H1 (cell line): Measurements from ENCODE around the gene ARNT2. TPM values are rescaled to one million over a fixed set of nuclear protein-coding genes. Genes with fewer than 3 reads are reported as not detected.

Source experiments
- CTCF ChIA-PET: fragments of 300-600 bp; sonication (Branson Sonifier 250); formaldehyde crosslinking; loops from one replicate; lab custom pipeline; 2021; ENCODE audit not compliant: partially characterized antibody; lab: Charles Lee
- POLR2A ChIA-PET: fragments of 300-600 bp; sonication (Branson Sonifier 250); formaldehyde crosslinking; loops from one replicate; lab custom pipeline; 2021; ENCODE audit warnings: inconsistent platforms; ENCODE audit not compliant: partially characterized antibody; lab: Charles Lee
- DNase-seq, 2 experiments: peaks; one replicate each; pipeline versions ENCODE4 v3.0.0 to v3.0.0-alpha.2; 2010 to 2022; ENCODE audit warnings: low spot score in 2 of 2, low read depth in 1 of 2, mixed read lengths in 1 of 2
- FAIRE-seq: peaks from 2 replicates; lab custom pipeline; 2011; peaks lifted over from hg19 to GRCh38; lab: Jason Lieb, UNC
- H2AFZ ChIP-seq: 2 replicates; pipeline ENCODE4 v1.8.1; 2012; ENCODE audit warnings: low read length, inconsistent platforms
- H2AK5ac ChIP-seq: 2 replicates; pipeline ENCODE4 v1.6.1; 2013; ENCODE audit warnings: low read depth, low read length
- H2BK120ac ChIP-seq: replicated peaks from 2 replicates; pipeline ENCODE3; 2013; ENCODE audit warnings: low read depth, low read length, inconsistent platforms
- H2BK12ac ChIP-seq: 2 replicates; pipeline ENCODE4 v1.6.1; 2013; ENCODE audit warnings: low read depth, low read length
- H2BK15ac ChIP-seq: 2 replicates; pipeline ENCODE4 v1.6.1; 2013; ENCODE audit warnings: low read length
- H2BK20ac ChIP-seq: 2 replicates; pipeline ENCODE4 v1.6.1; 2013; ENCODE audit warnings: low read length
- H2BK5ac ChIP-seq: 2 replicates; pipeline ENCODE4 v1.6.1; 2013; ENCODE audit warnings: low read depth, low read length
- H3K14ac ChIP-seq: 2 replicates; pipeline ENCODE4 v1.6.1; 2013; ENCODE audit warnings: inconsistent platforms; ENCODE audit not compliant: insufficient read length
- H3K18ac ChIP-seq: 2 replicates; pipeline ENCODE4 v1.6.1; 2013; ENCODE audit warnings: low read length; ENCODE audit errors: extremely low read depth
- H3K23ac ChIP-seq: 2 replicates; pipeline ENCODE4 v1.6.1; 2013; ENCODE audit warnings: inconsistent platforms; ENCODE audit not compliant: insufficient read length
- H3K23me2 ChIP-seq: 2 replicates; pipeline ENCODE4 v1.6.1; 2013; ENCODE audit warnings: low read depth, low read length
- H3K27ac ChIP-seq: 2 replicates; pipeline ENCODE4 v1.6.1; 2011; ENCODE audit warnings: low read depth, low read length, inconsistent platforms
- H3K27me3 ChIP-seq, 4 experiments: replicated peaks in 1 of 4; 1 replicate in 1 of 4; 2 replicates in 3 of 4; pipeline versions ENCODE4 v1.6.1 to v1.8.1; 2011 to 2013; ENCODE audit warnings: low read length in 3 of 4, mild to moderate bottlenecking in 3 of 4, inconsistent platforms in 2 of 4, mixed read lengths in 2 of 4, moderate library complexity in 1 of 4; ENCODE audit not compliant: control insufficient read depth in 3 of 4, insufficient read depth in 3 of 4; ENCODE audit errors: extremely low read depth in 1 of 4
- H3K36me3 ChIP-seq, 4 experiments: 2 replicates each; pipeline versions ENCODE4 v1.6.1 to v1.8.1; 2011 to 2013; ENCODE audit warnings: mild to moderate bottlenecking in 4 of 4, low read length in 3 of 4, moderate library complexity in 2 of 4, control low read depth in 1 of 4, inconsistent platforms in 1 of 4; ENCODE audit not compliant: insufficient read depth in 4 of 4, control insufficient read depth in 2 of 4
- H3K4ac ChIP-seq: replicated peaks from 2 replicates; pipeline ENCODE3; 2013; ENCODE audit warnings: low read length, low read depth, mixed read lengths, inconsistent platforms; ENCODE audit not compliant: insufficient read length
- H3K4me1 ChIP-seq, 4 experiments: replicated peaks in 1 of 4; 1 replicate in 1 of 4; 2 replicates in 3 of 4; pipeline versions ENCODE4 v1.6.1 to v1.8.1; 2011 to 2013; ENCODE audit warnings: low read length in 3 of 4, inconsistent platforms in 2 of 4, mixed read lengths in 1 of 4; ENCODE audit not compliant: insufficient read depth in 4 of 4, control insufficient read depth in 3 of 4
- H3K4me2 ChIP-seq, 2 experiments: 2 replicates each; pipeline versions ENCODE4 v1.6.1 to v1.8.1; 2011 to 2013; ENCODE audit warnings: low read depth in 2 of 2, low read length in 2 of 2, control low read depth in 1 of 2, inconsistent platforms in 1 of 2, mild to moderate bottlenecking in 1 of 2; ENCODE audit not compliant: insufficient read depth in 1 of 2
- H3K4me3 ChIP-seq, 4 experiments: fragments of 200-600, 300-600 bp in 1 of 4; sonication (generic), shearing (Covaris generic), sonication (Bioruptor Twin) in 1 of 4; 2 replicates each; pipeline versions ENCODE4 v1.5.1 to v1.8.1; 2011 to 2016; ENCODE audit warnings: low read length in 4 of 4, low read depth in 3 of 4, control low read depth in 2 of 4, inconsistent platforms in 2 of 4, mild to moderate bottlenecking in 2 of 4, mixed read lengths in 1 of 4, moderate library complexity in 1 of 4; ENCODE audit not compliant: insufficient read depth in 2 of 4; ENCODE audit errors: extremely low read depth in 1 of 4
- H3K56ac ChIP-seq: replicated peaks from 2 replicates; pipeline ENCODE3; 2013; ENCODE audit warnings: low read depth, mild to moderate bottlenecking, mixed read lengths, low read length, inconsistent platforms; ENCODE audit not compliant: insufficient read length
- H3K79me1 ChIP-seq: 2 replicates; pipeline ENCODE4 v1.6.1; 2013; ENCODE audit warnings: low read depth, low read length, control low read depth
- H3K79me2 ChIP-seq, 2 experiments: 2 replicates each; pipeline versions ENCODE4 v1.6.1 to v1.8.1; 2012 to 2013; ENCODE audit warnings: low read length in 2 of 2, mild to moderate bottlenecking in 2 of 2, inconsistent platforms in 1 of 2; ENCODE audit not compliant: insufficient read depth in 2 of 2, control insufficient read depth in 1 of 2
- H3K9ac ChIP-seq, 4 experiments: replicated peaks in 1 of 4; 1 replicate in 1 of 4; 2 replicates in 3 of 4; pipeline versions ENCODE4 v1.6.1 to v1.8.1; 2011 to 2013; ENCODE audit warnings: low read depth in 3 of 4, low read length in 3 of 4, control low read depth in 2 of 4, mild to moderate bottlenecking in 2 of 4, moderate library complexity in 2 of 4, inconsistent platforms in 1 of 4; ENCODE audit errors: extremely low read depth in 1 of 4
- H3K9me3 ChIP-seq, 2 experiments: 2 replicates each; pipeline versions ENCODE4 v1.6.1 to v1.8.1; 2012 to 2013; ENCODE audit warnings: mild to moderate bottlenecking in 2 of 2, moderate library complexity in 2 of 2, control low read depth in 1 of 2, inconsistent platforms in 1 of 2, low read depth in 1 of 2, low read length in 1 of 2, mixed read lengths in 1 of 2; ENCODE audit not compliant: insufficient read depth in 2 of 2
- H4K20me1 ChIP-seq, 2 experiments: replicated peaks in 1 of 2; 2 replicates each; pipeline versions ENCODE3 to v1.8.1; 2011 to 2013; ENCODE audit warnings: inconsistent platforms in 2 of 2, low read length in 2 of 2, mild to moderate bottlenecking in 1 of 2; ENCODE audit not compliant: insufficient read depth in 2 of 2, control insufficient read depth in 1 of 2
- H4K5ac ChIP-seq: 2 replicates; pipeline ENCODE4 v1.6.1; 2013; ENCODE audit warnings: low read length, low read depth, mixed read lengths, inconsistent platforms; ENCODE audit not compliant: insufficient read length
- H4K8ac ChIP-seq: 2 replicates; pipeline ENCODE4 v1.8.0; 2013; ENCODE audit warnings: mild to moderate bottlenecking, moderate library complexity, low read length, inconsistent platforms; ENCODE audit not compliant: insufficient read depth; ENCODE audit errors: extremely low read depth
- H4K91ac ChIP-seq: replicated peaks from 2 replicates; pipeline ENCODE3; 2013; ENCODE audit warnings: low read length, mixed read lengths, inconsistent platforms; ENCODE audit not compliant: insufficient read length
- ASH2L ChIP-seq: fragments of 200-600, 300-600 bp; sonication (generic); IDR thresholded peaks from one replicate; pipeline ENCODE4 v1.7.1; 2017; ENCODE audit warnings: low read length
- CBX8 ChIP-seq: fragments of 300-800, 300-1000 bp; sonication (generic); IDR thresholded peaks from 2 replicates; pipeline ENCODE4 v1.7.1; 2016; ENCODE audit warnings: low read depth, low read length, borderline replicate concordance
- EGR1 ChIP-seq: IDR thresholded peaks from 2 replicates; pipeline ENCODE4 v1.6.1; 2011; ENCODE audit warnings: low read depth, low read length, borderline replicate concordance
- EZH2 ChIP-seq: fragments of 200-600 bp; sonication (generic); IDR thresholded peaks from 2 replicates; pipeline ENCODE4 v1.7.1; 2012; ENCODE audit warnings: low read depth, mild to moderate bottlenecking, moderate library complexity, low read length, inconsistent platforms; ENCODE audit not compliant: severe bottlenecking
- GABPA ChIP-seq: IDR thresholded peaks from 2 replicates; pipeline ENCODE4 v1.6.1; 2011; ENCODE audit warnings: mild to moderate bottlenecking, low read length, moderate library complexity, borderline replicate concordance; ENCODE audit not compliant: insufficient read depth
- RNF2 ChIP-seq: fragments of 200-900, 300-1000 bp; sonication (generic); IDR thresholded peaks from 2 replicates; pipeline ENCODE4 v1.7.1; 2016; ENCODE audit warnings: borderline replicate concordance, low read depth, mild to moderate bottlenecking, antibody characterized with exemption, low read length; ENCODE audit not compliant: poor library complexity, severe bottlenecking; ENCODE audit errors: missing control alignments
- SP1 ChIP-seq: IDR thresholded peaks from 2 replicates; pipeline ENCODE4 v1.6.1; 2011; ENCODE audit warnings: low read depth, low read length
- WGBS, 2 experiments: shearing (Covaris generic) in 1 of 2; methylation state at CpG; one replicate each; pipeline versions ENCODE4 v1.1.6 to v1.1.7; 2013 to 2015; ENCODE audit warnings: low lambda C conversion rate in 2 of 2, mixed read lengths in 2 of 2, inconsistent platforms in 1 of 2, low coverage in 1 of 2, missing lambda C conversion rate in 1 of 2; ENCODE audit not compliant: insufficient replicate concordance in 2 of 2, insufficient coverage in 1 of 2, insufficient read length in 1 of 2; ENCODE audit errors: extremely low coverage in 1 of 2, missing lambda C conversion rate in 1 of 2; 5-methylcytosine and 5-hydroxymethylcytosine counted together
- polyA plus RNA-seq, 7 experiments: library from polyadenylated mRNA; depleted of rRNA in 3 of 7; stranded (reverse) in 5 of 7; unstranded in 2 of 7; fragments of >200 nt in 5 of 7; fragments of 200-250 nt in 2 of 7; gene quantifications; 1 replicate in 5 of 7; 2 replicates in 1 of 7; 4 replicates in 1 of 7; pipeline versions ENCODE4 v1.2.1 to v1.2.3, GENCODE V29; 2011 to 2013; ENCODE audit warnings: missing spikeins in 2 of 7, mixed read lengths in 2 of 7
- total RNA-seq: library from RNA; stranded (reverse); fragmentation: NEBNext Ultra II Directional; extraction: Animal tissue kit (Norgen Biotek cat#: 25700); gene quantifications from 2 replicates; pipeline ENCODE4 v1.2.1, GENCODE V29; 2021
- TF ChIP-seq, protein P1 (sequence below), 3 experiments: IDR thresholded peaks; 1 replicate in 2 of 3; 2 replicates in 1 of 3; pipeline versions ENCODE4 v1.5.1 to v1.6.1; 2011; ENCODE audit warnings: low read length in 3 of 3, mild to moderate bottlenecking in 3 of 3, inconsistent platforms in 2 of 3, low read depth in 1 of 3, moderate library complexity in 1 of 3; ENCODE audit not compliant: insufficient read depth in 1 of 3; ENCODE audit errors: control extremely low read depth in 1 of 3
- TF ChIP-seq, protein P2 (sequence below): IDR thresholded peaks from 2 replicates; pipeline ENCODE4 v1.6.1; 2012; ENCODE audit warnings: low read length, inconsistent platforms

Gene ARNT2
- total and polyA plus RNA-seq, 2 of the 8 experiments (the other 6 are each of a cell fraction or from before 2014, with no cell fraction given) = 9.5 to 14.6 TPM

DNA sequence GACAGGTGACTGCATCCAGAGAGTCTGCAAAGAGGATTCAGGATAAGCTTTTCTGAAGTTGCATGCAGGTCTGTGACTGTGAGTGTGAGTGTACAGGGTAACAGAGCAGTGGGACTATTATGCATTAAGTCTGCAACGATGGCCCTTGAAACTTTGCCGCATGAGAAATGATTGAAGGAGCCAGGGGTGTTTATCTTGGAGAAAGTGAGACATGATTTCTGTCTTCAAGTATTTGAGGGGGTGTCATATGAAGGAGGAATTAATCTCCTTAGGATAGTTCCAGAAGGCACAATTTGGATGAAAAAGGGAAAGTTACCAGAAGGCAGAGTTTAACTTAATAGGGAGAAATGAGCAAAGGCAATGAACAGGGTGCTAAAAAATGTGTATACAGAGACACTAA is 119.6 kb downstream of the ARNT2 start:
- Histone ChIP-seq H2AFZ (no peak overlapping the region), H3K56ac (no peak overlapping the region), H3K79me2 (no peaks in the 10 kb centered on the region), H3K27me3 (no peaks in the 10 kb centered on the region), H2BK15ac (no peak overlapping the region), H3K23ac (no peak overlapping the region), H3K18ac (no peak overlapping the region), H3K4me2 (no peak overlapping the region), H3K14ac (no peak overlapping the region), H3K4me3 (no peak overlapping the region), H3K9me3 (no peaks in the 10 kb centered on the region; a peak in 1 of 4 replicates), H4K91ac (no peak overlapping the region), H3K4ac (no peak overlapping the region), H3K36me3 (no peaks in the 10 kb centered on the region), H4K8ac (no peak overlapping the region), H3K27ac (no peak overlapping the region), H2BK5ac (no peak overlapping the region), H3K23me2 (no peaks in the 10 kb centered on the region), H3K4me1 (no peaks in the 10 kb centered on the region), H2AK5ac (no peak overlapping the region), H2BK120ac (no peak overlapping the region), H2BK20ac (no peak overlapping the region), H3K9ac (no peak overlapping the region), H4K5ac (no peak overlapping the region), H4K20me1 (no peaks in the 10 kb centered on the region), H3K79me1 (no peaks in the 10 kb centered on the region), H2BK12ac (no peak overlapping the region)
- whole genome bisulfite sequencing, 2 experiments = 97% methylated on average over 2 of the region's 2 CpGs; no CpG with 5 or more reads in 1 of the 2 experiments
- DNase-seq = no peak
- no peak for FAIRE-seq
- TF ChIP-seq, protein P1, sequence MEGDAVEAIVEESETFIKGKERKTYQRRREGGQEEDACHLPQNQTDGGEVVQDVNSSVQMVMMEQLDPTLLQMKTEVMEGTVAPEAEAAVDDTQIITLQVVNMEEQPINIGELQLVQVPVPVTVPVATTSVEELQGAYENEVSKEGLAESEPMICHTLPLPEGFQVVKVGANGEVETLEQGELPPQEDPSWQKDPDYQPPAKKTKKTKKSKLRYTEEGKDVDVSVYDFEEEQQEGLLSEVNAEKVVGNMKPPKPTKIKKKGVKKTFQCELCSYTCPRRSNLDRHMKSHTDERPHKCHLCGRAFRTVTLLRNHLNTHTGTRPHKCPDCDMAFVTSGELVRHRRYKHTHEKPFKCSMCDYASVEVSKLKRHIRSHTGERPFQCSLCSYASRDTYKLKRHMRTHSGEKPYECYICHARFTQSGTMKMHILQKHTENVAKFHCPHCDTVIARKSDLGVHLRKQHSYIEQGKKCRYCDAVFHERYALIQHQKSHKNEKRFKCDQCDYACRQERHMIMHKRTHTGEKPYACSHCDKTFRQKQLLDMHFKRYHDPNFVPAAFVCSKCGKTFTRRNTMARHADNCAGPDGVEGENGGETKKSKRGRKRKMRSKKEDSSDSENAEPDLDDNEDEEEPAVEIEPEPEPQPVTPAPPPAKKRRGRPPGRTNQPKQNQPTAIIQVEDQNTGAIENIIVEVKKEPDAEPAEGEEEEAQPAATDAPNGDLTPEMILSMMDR (IDR thresholded peaks at IDR 0.05; ENCODE audit: control extremely low read depth in 1 of 3, insufficient read depth in 1 of 3, low read depth in 1 of 3, low read length in 3 of 3) = no peak
- TF ChIP-seq ASH2L = no peak
- TF ChIP-seq EGR1 = no peak
- TF ChIP-seq, protein P2, sequence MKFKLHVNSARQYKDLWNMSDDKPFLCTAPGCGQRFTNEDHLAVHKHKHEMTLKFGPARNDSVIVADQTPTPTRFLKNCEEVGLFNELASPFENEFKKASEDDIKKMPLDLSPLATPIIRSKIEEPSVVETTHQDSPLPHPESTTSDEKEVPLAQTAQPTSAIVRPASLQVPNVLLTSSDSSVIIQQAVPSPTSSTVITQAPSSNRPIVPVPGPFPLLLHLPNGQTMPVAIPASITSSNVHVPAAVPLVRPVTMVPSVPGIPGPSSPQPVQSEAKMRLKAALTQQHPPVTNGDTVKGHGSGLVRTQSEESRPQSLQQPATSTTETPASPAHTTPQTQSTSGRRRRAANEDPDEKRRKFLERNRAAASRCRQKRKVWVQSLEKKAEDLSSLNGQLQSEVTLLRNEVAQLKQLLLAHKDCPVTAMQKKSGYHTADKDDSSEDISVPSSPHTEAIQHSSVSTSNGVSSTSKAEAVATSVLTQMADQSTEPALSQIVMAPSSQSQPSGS = no peak
- no peak for TF ChIP-seq GABPA
- no peak for TF ChIP-seq SP1
- TF ChIP-seq RNF2 = no peak
- no peak for TF ChIP-seq EZH2
- no peak for TF ChIP-seq CBX8
- ChIA-PET POLR2A (no interaction called here), CTCF (no interaction called here)
